NCI-H226 (cell line): ENCODE measurements around the gene CARD11.
A peak's percentile ranks its signal among the peaks of the same experiment; 100 is the strongest.

Experiments used
- DNase-seq: peaks from one replicate; pipeline ENCODE4 v3.0.0-alpha.2; 2015

CARD11 gene

DNA sequence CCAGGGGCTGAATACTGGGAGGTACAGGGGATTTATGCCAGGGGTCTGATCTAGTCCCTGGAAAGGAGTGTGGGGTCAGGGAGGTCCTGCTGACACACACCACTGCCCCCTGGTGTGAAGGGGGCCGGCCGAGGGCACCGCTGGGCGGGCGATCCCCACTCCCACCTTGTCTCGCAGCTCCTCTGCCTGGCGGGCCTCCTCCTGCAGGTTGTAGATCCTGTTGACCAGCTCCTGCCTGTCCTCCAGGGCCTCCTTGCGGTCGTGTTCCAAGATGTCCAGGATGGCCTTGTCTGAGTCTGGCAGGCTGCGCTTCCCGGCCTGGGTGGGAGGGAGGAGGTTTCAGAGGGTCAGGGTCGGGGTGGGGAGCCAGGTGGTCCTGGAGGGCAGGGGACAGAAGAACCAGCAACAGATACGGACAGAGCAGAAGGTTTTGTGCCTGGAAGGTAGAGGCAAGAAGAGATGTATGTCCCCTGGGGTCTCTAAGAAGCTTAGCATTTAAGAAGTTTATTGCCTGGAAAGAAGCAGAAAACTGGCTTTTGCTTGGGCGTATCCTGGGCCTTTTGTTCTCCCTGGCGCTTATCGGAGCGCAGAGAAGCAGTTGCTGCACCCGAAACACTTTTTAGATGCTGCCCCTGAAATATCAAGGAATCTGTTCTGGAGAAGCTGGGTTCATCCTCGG is 105.0 kb downstream of the CARD11 start:
- DNase-seq: no peak

DNA sequence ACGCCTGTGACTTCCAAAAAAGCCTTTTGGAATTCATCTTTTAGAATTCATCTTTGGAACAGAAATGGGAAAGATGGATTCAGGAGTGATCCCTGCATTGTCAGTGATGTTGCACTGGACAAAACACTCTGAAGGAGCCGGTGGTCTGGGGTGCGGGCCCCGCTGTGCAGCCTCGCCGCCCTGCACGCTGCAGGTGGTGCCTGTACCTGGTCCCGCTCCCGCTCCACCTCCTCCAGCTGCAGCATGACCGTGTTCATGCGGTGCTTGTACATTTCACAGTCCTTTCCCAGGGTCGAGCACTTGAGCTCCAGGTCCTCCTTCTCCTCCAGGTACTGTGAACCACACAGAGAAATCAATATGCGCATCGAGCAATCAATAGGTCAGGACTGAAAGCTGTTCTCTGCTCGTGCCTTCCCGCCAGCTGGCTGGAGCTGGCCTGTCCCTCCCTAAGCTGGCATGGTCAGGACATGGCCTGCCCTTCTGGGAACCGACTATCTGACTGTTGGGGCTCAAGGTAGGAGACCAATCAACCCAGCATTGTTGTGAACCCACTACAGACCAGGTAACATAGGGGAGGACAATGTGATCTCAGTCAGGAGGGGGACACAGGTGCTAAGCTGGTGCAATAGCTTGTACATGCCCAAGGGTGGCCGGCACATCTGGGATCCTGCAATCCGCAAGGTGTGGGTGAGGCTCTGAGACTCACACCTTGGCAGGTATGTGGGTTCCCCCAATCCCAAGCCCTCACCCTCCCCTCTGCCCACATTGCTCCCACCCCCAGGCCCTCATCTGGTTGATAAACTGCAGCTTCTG is 105.8 kb downstream of the CARD11 start:
- no peak for DNase-seq

DNA sequence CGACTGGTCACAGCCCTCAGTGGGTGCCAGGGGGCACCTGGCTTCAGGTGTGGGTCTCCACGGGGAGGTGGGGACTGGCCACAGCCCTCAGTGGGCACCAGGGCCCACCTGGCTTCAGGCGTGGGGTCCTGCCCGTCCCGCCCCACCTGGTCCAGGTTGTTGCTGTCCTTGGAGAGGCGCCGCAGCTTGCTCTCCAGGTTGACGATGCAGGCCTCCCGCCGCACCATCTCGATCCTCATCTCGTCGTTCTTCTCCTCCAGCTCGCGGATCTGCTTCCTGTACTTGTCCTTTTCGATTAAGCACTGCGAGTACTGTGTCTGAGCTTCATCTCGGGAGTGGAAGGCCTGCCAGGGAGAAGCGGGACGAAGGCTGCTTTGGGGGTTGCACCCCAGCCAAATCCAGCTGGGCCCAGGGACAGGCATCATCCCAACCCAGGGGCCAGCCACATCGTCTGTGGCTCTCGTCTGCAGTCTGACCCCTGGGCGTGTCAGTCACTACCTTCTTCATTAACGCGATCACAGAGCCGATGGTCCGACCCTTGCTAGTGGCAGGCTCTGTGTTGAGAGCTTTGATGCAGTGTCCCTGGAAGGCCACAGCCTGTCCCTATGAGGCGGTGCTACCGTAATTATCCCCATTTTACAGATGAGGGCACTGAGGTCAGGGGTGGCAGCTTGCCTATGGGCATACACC is 106.6 kb downstream of the CARD11 start:
- no peak for DNase-seq

DNA sequence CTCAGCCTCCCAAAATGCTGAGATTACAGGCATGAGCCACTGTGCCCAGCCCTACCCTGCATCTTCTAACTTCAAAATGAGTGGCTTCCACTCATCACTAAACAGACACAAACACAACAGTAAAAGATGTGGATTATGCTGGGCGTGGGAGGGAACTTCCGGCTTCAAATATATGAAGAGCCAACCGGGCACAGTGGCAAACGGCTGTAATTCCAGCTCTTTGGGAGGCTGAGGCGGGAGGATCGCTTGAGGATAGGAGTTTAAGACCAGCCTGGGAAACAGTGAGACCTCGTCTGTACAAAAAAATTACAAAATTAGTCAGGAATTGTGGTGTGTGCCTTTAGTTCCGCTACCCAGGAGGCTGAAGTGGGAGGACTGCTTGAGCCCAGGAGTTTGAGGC is 107.4 kb downstream of the CARD11 start:
- no peak for DNase-seq

DNA sequence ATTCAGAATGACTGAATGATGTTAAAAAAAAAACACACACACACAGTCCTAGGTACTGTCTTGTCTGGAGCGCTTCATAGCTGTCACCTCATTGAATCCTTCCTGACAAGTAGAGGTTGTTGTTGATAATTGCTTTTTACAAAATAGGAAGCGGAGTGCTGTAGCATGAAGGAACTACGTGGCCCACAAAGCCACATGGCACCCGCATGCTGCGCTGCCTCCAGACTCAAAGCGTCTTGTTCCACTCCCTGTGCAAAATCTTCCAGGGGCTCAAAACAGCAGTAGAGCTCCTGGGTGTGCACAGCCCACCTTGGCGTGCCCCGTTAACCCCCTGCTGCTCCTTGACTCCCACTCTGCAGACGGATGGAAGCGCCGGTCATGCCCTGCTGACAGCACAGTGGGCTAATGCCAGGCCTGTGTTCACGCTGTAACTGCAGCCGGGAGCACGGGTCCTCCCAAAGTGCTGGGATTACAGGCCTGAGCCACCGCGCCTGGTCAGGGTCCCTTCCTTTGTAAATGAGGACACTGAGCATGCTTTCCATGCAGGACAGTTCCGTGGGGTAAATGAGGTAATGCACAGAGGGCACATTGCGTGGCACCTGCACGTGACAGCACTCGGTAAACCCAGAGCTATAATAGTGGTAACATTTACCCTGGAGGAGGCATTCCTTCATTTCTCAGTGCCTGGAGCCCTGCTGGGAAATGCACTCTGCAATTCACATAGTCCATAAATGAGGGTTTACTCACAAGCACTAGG is 108.5 kb downstream of the CARD11 start:
- DNase-seq: no peak

DNA sequence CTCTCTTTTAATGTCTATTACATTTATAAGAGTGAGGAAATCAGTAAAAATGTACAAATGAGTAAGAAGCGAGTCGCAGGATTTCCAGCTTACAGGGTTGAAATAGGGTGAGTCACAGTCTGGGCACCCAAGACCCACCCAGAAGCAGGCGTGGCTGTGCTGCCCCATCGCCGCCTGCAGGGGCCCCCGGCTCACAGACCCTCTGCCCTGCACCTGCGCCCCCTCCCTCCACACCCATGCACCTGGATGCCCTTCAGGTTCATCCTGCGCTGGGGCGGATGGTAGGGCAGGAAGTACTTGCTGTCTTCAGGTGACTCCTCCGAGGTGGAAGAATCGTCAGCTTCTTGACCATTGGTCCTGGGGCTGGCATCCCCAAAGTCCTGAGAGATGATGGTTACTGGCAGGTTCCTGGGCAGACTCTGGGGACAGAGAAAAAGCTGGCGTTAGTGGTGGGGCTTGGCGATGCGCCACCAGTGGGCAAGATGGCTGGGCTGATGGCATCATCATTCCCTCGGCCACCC is 109.4 kb downstream of the CARD11 start:
- DNase-seq: peak; percentile 85

DNA sequence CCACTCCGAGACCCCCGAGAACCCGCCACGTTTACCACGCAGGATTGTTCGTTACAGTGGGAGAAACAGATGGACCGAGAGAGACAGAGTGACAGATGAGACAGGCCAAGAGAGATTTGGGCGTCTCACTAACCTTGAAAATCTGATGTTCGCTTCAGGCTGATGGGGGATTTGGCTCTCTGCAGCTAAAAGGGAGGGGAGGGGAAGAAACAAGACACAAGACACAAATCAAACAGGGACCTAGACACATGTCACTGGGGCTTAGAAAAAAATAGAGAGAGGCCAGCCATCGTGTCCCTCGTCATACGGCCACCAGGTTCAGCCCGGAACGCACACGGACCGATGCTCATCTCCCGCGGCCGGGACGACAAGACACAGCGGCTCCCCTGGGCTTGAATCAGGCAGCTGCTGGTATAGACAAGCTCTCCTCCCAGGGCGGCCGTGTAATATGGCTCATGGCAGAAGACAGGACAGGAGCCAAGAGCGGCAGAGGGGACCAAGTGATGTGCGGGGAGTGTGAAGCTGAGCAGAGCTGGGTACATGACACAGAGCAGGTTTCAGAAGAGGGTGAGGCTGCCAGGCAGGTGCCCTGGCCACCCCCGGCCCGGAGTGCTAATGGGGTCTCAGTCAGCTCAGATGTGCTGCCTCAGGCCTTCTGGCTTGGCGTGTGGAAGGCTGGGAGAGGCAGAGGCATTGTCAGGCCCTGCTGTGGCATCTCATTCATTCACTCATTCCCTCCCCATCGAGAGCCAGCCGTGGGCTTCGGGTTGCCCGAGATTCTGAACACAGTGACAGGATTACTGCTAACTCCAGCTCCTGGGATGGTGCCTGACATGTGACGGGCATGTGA is 111.0 kb downstream of the CARD11 start:
- no peak for DNase-seq

DNA sequence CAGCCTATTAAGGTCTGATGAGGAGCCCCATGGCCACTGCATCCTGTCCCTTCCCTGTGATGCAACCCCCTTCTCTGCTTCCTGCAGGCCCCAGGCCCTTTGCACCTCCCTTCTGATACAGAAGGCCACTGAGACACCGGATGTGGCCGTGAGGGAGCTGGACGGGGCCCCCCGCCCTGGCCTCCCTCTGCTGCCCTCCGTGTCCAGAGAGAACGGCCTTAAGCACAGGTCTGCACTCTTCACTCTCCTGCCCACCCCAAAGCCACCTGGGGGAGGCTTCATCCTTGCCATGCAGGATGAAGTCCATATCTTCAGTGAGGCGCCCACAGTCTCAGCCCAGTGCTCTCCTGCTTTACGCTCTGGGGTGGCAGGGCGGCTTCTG is 112.6 kb downstream of the CARD11 start:
- no peak for DNase-seq

DNA sequence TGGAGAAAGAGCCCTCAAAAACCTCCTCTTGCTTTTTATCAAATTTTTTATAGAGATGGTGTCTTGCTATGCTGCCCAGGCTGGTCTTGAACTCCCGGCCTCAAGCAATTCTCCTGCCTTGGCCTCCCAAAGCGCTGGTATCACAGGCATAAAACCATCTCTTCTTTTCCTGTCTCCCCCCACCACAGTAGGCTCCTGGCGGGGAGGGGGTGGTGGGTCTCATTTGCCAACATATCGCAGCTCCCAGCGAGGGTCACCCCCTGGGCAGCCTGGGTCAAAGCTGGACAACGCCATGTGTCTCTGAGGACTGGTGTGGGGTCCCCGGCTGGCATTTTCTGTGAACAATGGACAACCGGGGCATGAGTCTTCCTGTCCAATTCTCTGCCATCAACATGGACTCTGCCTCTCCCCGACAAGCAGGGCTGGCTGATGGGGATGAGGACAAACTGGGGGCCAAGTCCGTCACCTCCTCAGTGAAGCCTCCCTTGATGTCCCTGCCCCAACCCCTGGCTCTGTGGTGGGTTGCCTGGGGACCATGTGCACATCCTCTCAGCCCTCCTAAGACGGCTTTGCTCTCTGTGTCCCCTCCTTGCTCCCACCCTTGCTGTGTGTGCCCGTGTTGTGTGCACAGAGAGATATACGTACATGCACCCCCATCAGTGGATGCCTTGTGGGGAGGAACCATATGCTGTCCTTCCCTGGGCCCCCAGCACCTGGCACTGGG is 113.2 kb downstream of the CARD11 start:
- DNase-seq: no peak

DNA sequence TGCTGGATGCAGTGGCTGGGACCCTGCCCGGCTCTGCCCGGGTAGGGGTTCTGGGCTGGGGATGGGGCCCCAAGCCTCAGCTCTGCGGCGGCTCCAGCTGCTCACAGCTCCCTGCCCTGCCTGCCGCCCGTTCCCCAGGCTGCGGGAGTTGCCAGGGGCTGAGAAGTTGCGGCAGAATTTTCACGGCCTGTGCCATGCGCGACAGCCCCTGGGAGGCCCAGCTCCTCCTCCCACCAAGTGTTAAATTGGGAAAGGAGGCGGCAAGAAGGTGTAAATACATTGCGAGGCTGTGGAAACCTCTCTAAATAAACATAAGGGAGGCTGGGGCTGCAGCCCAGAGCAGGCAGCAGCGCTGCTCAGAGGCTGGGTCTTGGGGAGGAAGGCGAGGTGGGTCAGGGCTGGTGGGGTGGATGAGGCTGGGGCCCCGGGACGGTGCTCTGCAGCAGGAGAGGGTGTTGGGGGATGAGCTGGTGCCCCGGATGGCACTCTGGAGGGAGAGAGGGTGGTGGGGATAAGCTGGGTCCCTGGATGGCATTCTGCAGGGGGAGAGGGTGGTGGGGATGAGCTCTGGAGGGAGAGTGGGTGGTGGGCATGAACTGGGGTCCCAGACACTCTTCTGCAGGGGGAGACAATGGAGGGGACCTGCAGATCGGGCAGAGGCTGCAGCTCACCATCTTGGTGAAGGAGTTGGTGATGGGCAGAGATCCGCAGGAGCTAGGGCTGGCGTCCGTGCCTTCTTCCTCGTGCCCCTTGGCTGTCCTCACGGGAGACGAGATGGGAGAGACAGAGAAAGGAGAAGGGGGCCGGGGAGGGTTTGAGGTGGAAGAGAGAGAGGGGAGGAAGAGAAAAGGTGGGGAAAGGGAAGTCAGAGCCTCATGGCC is 114.1 kb downstream of the CARD11 start:
- DNase-seq: no peak

DNA sequence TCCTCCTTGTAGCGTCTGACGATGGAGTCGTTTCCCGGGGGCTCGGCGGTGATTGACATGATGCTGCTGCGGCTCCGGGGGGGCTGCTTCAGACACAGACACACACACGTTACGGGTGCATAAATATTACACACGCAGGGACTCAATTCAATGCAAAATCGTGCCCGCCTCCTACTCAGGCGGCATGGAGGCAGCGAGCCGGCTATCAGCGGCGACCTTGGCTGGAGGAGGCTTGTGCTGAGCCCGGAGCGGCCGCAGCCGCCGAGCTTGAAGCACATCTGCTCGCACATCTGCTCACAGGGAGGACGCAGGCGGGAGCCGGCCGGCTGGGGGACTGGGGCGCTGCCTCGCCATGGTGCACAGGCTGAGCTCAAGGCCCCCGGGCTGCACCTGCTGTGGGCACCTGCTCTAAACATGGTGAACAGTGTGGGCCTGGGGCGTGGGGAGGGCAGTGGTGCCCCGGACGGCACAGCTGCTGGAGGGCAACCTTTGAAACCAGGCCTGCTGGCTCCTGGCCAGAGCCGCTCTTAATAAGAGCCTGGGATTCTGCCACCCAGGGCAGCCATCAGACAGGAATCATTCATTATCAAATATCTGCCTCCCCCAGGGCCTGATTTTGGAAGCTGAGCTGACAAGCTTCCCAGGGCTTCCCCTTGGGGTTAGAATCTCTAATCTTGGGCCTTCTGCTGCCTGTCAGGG is 114.9 kb downstream of the CARD11 start:
- DNase-seq: no peak

DNA sequence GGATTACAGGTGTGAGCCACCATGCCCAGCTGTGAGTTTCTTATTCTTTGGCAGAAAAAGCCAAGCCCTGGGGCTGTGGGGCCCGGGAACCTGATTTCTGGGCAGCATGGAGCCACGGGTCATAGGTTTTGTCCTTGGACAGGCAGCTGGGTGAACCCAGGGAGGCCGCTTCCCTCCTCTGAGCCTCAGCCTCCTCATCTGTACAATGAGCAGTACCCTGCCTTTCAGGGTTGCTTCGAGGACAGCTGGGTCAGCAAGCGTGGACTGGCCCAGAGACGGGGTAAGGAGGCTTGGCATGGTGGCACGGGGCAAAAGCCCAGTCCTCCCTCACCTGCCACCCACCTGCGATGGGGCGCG is 115.4 kb downstream of the CARD11 start:
- no peak for DNase-seq

DNA sequence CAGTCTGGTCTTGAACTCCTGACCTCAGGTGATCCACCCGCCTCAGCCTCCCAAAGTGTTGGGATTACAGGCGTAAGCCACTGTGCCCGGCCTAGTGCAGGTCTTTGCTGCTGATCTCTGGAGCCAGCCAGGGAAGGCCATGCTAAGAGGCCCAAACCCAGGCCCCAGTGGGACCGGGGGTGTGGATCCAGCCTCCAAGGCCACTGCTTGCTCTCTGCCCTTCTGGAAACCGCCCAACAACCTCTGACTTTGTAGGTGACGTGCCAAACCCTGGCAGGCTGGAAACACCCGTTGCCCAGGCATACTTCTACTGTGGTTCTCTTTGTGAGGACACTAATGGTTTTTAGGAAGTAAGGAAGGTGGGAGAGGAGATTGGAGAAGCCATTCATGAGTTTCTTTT is 116.1 kb downstream of the CARD11 start:
- DNase-seq: no peak

DNA sequence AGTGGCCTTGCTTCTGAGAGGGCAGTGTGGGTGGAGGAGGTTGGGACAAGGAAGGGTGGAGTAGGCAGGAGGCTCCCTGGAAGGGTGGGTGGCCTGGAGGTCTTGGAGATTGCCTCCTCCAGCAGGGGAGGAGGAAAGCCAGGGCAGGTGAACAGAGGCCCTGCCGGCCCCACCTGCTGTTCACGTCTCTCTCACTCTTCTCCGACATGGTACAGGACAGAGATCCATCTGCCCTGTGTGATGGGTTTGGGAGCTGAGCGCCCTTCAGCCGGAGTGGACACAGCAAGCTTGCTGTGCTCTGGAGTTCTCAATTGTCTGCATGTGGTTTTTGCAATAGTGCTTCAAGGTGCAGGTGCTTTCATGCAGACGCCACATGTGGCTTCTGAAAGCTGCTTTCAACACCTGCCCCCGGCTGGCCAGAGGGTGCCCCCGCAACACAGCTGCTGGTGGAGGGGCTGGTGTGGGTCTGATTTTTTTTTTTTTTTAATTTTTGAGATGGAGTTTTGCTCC is 116.7 kb downstream of the CARD11 start:
- no peak for DNase-seq

DNA sequence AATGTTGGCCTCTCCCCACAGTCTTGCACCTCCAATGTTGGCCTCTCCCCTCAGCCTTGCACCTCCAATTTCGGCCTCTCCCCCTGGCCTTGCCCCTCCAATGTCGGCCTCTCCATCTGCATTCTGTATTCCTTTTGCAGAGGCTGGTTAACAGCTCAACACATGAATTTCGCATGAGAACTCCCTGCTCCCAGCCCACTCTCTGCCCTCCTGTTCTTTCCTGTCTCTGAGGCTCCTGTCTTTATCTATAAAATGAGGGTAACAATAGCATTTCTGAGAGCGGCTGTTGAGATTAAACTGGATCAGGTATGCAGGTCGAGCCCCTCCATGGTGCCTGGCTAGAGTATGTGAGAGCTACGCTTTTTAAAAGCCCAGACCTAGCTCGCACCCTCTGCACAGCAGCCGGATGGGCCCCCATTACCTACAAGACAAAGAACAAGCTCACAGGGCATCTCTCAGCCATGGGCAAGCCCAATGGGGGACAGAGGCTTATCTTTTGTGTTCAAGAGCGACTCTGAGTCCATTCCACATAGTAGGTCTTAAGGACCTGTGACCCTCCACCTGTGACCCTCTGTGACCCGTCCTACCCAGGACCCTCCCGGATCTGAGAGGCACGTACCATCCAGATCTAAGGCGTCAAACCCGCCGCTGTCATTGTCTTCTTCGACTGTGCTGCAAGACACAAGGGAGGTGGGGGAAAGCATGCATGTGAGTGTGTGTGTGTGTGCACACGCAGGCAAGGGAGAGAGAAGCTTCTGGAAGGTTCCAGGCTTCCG is 117.4 kb downstream of the CARD11 start:
- DNase-seq: no peak

DNA sequence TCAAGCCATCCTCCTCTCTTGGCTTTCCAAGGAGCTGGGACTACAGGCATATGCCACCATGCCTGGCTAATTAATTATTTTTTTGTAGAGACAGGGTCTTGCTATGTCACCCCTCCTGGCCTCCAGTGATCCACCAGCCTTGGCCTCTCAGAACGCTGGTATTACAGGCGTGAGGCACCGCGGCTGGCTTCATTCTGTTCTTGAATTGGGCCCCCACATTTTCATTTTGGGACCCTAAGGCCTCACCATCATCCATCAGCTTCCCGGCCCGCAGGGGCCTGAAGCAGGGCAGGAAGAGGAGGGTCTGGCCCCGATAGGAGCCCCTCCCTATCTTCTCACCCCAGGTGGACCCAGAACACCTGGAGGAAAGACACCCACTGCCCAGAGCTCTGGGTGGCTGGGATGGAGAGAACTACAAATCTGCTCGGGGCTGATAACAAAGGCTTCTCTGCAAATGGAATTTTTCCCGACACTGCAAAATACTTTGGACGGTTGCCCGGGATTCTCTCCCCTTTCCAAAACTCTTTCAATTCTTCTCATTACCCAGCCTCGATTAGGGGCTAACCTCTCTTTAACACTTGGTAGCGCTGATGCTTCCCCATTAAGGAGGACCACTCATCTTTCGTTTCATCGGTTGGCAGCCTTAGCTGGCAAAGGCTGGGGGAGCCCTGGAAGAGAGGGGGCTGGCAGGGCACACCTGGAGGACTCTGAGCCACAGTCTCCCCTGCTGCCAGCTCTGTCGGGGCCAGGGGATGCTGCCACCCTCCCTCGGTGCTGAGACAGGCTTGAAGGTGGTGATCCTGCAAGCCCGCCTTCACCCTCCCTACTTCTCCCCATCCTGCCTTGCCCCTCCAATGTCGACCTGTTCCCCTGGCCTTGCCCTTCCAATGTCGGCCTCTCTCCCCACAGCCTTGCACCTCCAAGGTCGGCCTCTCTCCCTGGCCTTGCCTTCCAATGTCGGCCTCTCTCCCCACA is 118.5 kb downstream of the CARD11 start:
- DNase-seq: no peak

DNA sequence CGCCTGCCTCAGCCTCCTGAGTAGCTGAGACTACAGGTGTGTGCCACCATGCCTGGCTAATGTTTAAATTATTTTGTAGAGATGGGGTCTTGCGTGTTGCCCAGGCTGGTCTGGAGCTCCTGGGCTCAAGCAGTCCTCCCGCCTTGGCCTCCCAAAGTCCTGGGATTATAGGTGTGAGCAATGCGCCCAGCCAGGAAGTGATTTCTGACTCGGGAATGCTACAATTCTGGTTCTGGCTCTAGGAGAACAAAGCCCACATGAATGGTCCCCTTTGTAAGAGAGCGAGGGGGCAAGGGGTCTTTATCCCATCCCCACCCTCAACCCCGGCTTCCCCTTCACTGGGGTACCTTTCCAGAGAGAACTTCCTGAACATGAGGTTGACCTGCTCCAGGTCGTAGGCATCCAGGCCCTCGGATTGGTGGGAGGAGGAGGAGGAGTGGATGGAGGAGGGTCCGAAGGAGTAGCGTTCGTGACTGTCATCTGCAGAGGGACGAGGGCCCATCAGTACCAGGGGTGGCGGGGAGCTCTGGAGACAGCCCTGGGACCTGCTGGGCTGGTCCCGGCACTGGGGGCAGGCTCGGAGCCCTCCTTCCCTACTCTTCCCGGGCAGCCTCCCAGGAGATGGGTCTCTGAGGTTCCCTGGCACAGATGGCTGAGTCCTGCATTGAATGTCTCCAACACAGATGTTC is 119.6 kb downstream of the CARD11 start:
- no peak for DNase-seq
